ENCODE data around the gene MAGEA9.
"Not testable (repeated sequence)": the region's sequence is repeated elsewhere in the genome, so short reads cannot be mapped to it uniquely, and the experiment has no call there.

The MAGEA9 gene

GRCh38 chrX:149762696-149763614, 18.8 kb upstream of the MAGEA9 start:
- H3K4me3 ChIP-seq (replicated peaks in 1 of 2; ENCODE audit: low read depth in 2 of 2, low read length in 2 of 2): no peak overlapping the region
- DNase-seq (ENCODE audit: low read depth in 2 of 2): no peak
- no peak for TF ChIP-seq CTCF (IDR thresholded peaks at IDR 0.05; ENCODE audit: low read depth, low read length)

- DNase-seq (ENCODE audit: low read depth in 2 of 2); H3K4me3 ChIP-seq (replicated peaks in 1 of 2; ENCODE audit: low read depth in 2 of 2, low read length in 2 of 2): not testable (repeated sequence)
These were observed 11.4 kb upstream of the MAGEA9 start for GRCh38 chrX:149770344-149770743.

GRCh38 chrX:149773026-149773425, 8.7 kb upstream of the MAGEA9 start:
- not testable (repeated sequence) for DNase-seq (ENCODE audit: low read depth in 2 of 2)

GRCh38 chrX:149773768-149774167, 8.0 kb upstream of the MAGEA9 start, which contains the start of gene HSFX1:
TSS of gene HSFX1 (plus strand) at chrX:149774068. CDS start at chrX:149774682, 614 bp downstream.
- H3K4me3 ChIP-seq (replicated peaks in 1 of 2; ENCODE audit: low read depth in 2 of 2, low read length in 2 of 2); DNase-seq (ENCODE audit: low read depth in 2 of 2): not testable (repeated sequence)

More at GRCh38 chrX:149773026-149773425, 8.7 kb upstream of the MAGEA9 start:
- H3K4me3 ChIP-seq (replicated peaks in 1 of 2; ENCODE audit: low read depth in 2 of 2, low read length in 2 of 2): not testable (repeated sequence)

GRCh38 chrX:149777999-149778398, 3.7 kb upstream of the MAGEA9 start:
- not testable (repeated sequence) for H3K4me3 ChIP-seq (replicated peaks in 1 of 2; ENCODE audit: low read depth in 2 of 2, low read length in 2 of 2); DNase-seq (ENCODE audit: low read depth in 2 of 2)

GRCh38 chrX:149795531-149795930, 13.8 kb downstream of the MAGEA9 start:
- not testable (repeated sequence) for DNase-seq (ENCODE audit: low read depth in 2 of 2); H3K4me3 ChIP-seq (replicated peaks in 1 of 2; ENCODE audit: low read depth in 2 of 2, low read length in 2 of 2)

GRCh38 chrX:149799095-149799714, 17.5 kb downstream of the MAGEA9 start:
- no peak overlapping the region for H3K4me3 ChIP-seq (replicated peaks in 1 of 2; ENCODE audit: low read depth in 2 of 2, low read length in 2 of 2)
- TF ChIP-seq CTCF (IDR thresholded peaks at IDR 0.05; ENCODE audit: low read depth, low read length): no peak
- DNase-seq (ENCODE audit: low read depth in 2 of 2): no peak

- TF ChIP-seq CTCF (IDR thresholded peaks at IDR 0.05; ENCODE audit: low read depth, low read length): no peak
- H3K4me3 ChIP-seq (replicated peaks in 1 of 2; ENCODE audit: low read depth in 2 of 2, low read length in 2 of 2): no peak overlapping the region
- DNase-seq (ENCODE audit: low read depth in 2 of 2): no peak
These were observed 18.2 kb downstream of the MAGEA9 start for GRCh38 chrX:149799938-149800337.

GRCh38 chrX:149803458-149804062, 21.8 kb downstream of the MAGEA9 start:
- TF ChIP-seq CTCF (IDR thresholded peaks at IDR 0.05; ENCODE audit: low read depth, low read length): no peak
- DNase-seq (ENCODE audit: low read depth in 2 of 2): no peak
- no peak overlapping the region for H3K4me3 ChIP-seq (replicated peaks in 1 of 2; ENCODE audit: low read depth in 2 of 2, low read length in 2 of 2)

Measured in cardiac fibroblast (primary cell).